Stimulated activated CD8-positive, alpha-beta memory T cell treated with anti-CD3 and anti-CD28 coated beads, Interleukin-2, amount 100 ng/mL, for 48 hours (primary cell): ENCODE measurements around the gene B3GALT5.
"Not testable (repeated sequence)": the region's sequence is repeated elsewhere in the genome, so short reads cannot be mapped to it uniquely, and the experiment has no call there.

Source experiments
- DNase-seq, 2 donors: peaks; one replicate each; pipeline ENCODE4 v3.0.0-alpha.2; 2020; ENCODE audit warnings: low read depth in 2 of 2

B3GALT5 gene

GRCh38 chr21:39667353-39667891 is 54.7 kb downstream of the B3GALT5 start:
- no peak for DNase-seq

GRCh38 chr21:39668369-39668768 is 55.6 kb downstream of the B3GALT5 start:
- no peak for DNase-seq

- no peak for DNase-seq
These were observed 56.7 kb downstream of the B3GALT5 start for GRCh38 chr21:39669485-39669884.

- DNase-seq: no peak
These were observed 57.4 kb downstream of the B3GALT5 start for GRCh38 chr21:39669976-39670661.

GRCh38 chr21:39670701-39671100 is 58.0 kb downstream of the B3GALT5 start:
- DNase-seq: no peak

GRCh38 chr21:39671986-39672385 is 59.2 kb downstream of the B3GALT5 start:
- DNase-seq: no peak

GRCh38 chr21:39673163-39673562 is 60.4 kb downstream of the B3GALT5 start:
- DNase-seq: no peak

- no peak for DNase-seq
These were observed 61.0 kb downstream of the B3GALT5 start for GRCh38 chr21:39673736-39674135.

- no peak for DNase-seq
These were observed 62.1 kb downstream of the B3GALT5 start for GRCh38 chr21:39674801-39675200.

GRCh38 chr21:39675590-39675989 is 62.9 kb downstream of the B3GALT5 start:
- DNase-seq: no peak

GRCh38 chr21:39675993-39676661 is 63.4 kb downstream of the B3GALT5 start:
- no peak for DNase-seq

GRCh38 chr21:39680216-39680615 is 67.5 kb downstream of the B3GALT5 start:
- DNase-seq: no peak

- no peak for DNase-seq
These were observed 68.5 kb downstream of the B3GALT5 start for GRCh38 chr21:39681257-39681656.

GRCh38 chr21:39681845-39682244 is 69.1 kb downstream of the B3GALT5 start:
- DNase-seq: no peak

GRCh38 chr21:39685236-39685635 is 72.5 kb downstream of the B3GALT5 start:
- DNase-seq: no peak

- no peak for DNase-seq
These were observed 73.3 kb downstream of the B3GALT5 start for GRCh38 chr21:39685991-39686390.

GRCh38 chr21:39686646-39687468 is 74.1 kb downstream of the B3GALT5 start:
- DNase-seq: no peak

GRCh38 chr21:39688010-39688409 is 75.3 kb downstream of the B3GALT5 start:
- no peak for DNase-seq

- DNase-seq: not testable (repeated sequence)
These were observed 77.1 kb downstream of the B3GALT5 start for GRCh38 chr21:39689860-39690259.

GRCh38 chr21:39690454-39690853 is 77.7 kb downstream of the B3GALT5 start:
- DNase-seq: no peak

GRCh38 chr21:39694750-39695149 is 82.0 kb downstream of the B3GALT5 start:
- DNase-seq: no peak

- DNase-seq: no peak
These were observed 83.5 kb downstream of the B3GALT5 start for GRCh38 chr21:39696196-39696595.
